Adipocyte (in vitro differentiated cells): Measurements from ENCODE around the gene ZNF202.

Source experiments
- DNase-seq: peaks from one replicate; pipeline ENCODE4 v3.0.0-alpha.2; 2015; ENCODE audit warnings: low read depth
- H3K27me3 ChIP-seq: replicated peaks from 2 replicates; pipeline ENCODE4 v1.7.0; 2013; ENCODE audit warnings: mild to moderate bottlenecking, low read length, moderate library complexity; ENCODE audit not compliant: control insufficient read depth, insufficient read depth
- H3K36me3 ChIP-seq: 2 replicates; pipeline ENCODE4 v1.7.0; 2013; ENCODE audit warnings: low read length, mild to moderate bottlenecking, moderate library complexity; ENCODE audit not compliant: control insufficient read depth, insufficient read depth, severe bottlenecking
- H3K4me1 ChIP-seq: 2 replicates; pipeline ENCODE4 v1.7.0; 2013; ENCODE audit warnings: mild to moderate bottlenecking, low read length, moderate library complexity; ENCODE audit not compliant: control insufficient read depth, insufficient read depth
- H3K4me3 ChIP-seq: 2 replicates; pipeline ENCODE4 v1.7.0; 2013; ENCODE audit warnings: mild to moderate bottlenecking, low read length, moderate library complexity
- H3K9ac ChIP-seq: 2 replicates; pipeline ENCODE4 v1.7.0; 2013; ENCODE audit warnings: mild to moderate bottlenecking, low read length, moderate library complexity
- H3K9me3 ChIP-seq: 2 replicates; pipeline ENCODE4 v1.7.0; 2013; ENCODE audit warnings: mild to moderate bottlenecking, low read length, moderate library complexity; ENCODE audit not compliant: control insufficient read depth

The ZNF202 gene

GRCh38 chr11:123741159-123742030, at the start of gene ZNF202:
TSS of gene ZNF202 (minus strand) at chr11:123741660. CDS start at chr11:123730888, 10,772 bp downstream.
- Histone ChIP-seq H3K36me3 (peaks cover 13% of the 10 kb centered on the region), H3K27me3 (no peaks in the 10 kb centered on the region), H3K4me1 (peaks cover 14% of the 10 kb centered on the region), H3K9ac (peak within 1 kb of the TSS; percentile 94), H3K9me3 (no peaks in the 10 kb centered on the region), H3K4me3 (peak within 1 kb of the TSS; percentile 98)
- peak; percentile 97 for DNase-seq

- H3K4me3 ChIP-seq: no peak overlapping the region
- H3K9ac ChIP-seq: no peak overlapping the region
- no peaks in the 10 kb centered on the region for H3K36me3 ChIP-seq
- no peaks in the 10 kb centered on the region for H3K27me3 ChIP-seq
- H3K4me1 ChIP-seq: no peaks in the 10 kb centered on the region
- DNase-seq: no peak
- peaks cover 3% of the 10 kb centered on the region for H3K9me3 ChIP-seq
Observed at GRCh38 chr11:123783536-123783935, 42.1 kb upstream of the ZNF202 start.

GRCh38 chr11:123778511-123778910, 37.1 kb upstream of the ZNF202 start:
- H3K27me3 ChIP-seq: no peaks in the 10 kb centered on the region
- no peaks in the 10 kb centered on the region for H3K9me3 ChIP-seq
- H3K4me3 ChIP-seq: no peak overlapping the region
- no peak overlapping the region for H3K9ac ChIP-seq
- H3K36me3 ChIP-seq: no peaks in the 10 kb centered on the region
- H3K4me1 ChIP-seq: no peaks in the 10 kb centered on the region
- DNase-seq: no peak

DNA sequence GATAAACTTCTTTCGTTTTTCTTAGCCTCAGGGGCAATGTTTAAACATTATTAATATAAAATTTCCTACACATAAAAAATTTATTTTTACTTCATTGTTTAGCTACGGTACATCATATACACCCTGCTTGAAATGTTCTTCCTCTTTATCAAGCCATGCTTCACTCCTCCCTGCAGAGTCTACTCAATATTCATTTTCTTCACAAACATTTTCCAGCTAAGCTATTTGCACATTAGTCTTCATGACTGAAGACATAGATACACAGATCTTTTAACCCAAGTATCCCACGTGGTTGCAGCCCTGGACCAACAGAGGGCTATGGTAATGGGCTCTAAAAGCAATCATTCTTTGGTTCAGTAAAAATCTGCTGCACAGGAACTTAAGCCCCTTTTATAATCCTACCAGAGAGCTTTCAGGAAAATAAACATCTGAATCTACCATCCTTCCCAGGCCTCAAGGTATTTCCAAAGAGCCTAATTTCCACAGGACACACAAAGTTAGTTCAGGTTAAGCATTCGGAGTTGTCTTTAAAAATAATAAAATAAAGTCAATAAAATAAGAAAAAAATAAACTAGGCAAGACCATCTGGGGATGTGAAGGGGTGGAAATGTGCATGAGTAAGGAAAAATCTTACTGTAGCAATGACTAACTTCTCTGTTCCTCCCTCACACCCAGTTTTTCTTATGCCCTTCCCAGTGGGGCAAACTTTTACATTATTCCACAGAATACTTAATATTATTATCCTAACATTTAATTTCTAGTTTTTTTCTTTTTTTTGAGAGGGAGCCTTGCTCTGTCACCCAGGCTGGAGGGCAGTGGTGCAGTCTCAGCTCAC, 34.5 kb upstream of the ZNF202 start:
- no peak for DNase-seq
- H3K4me1 ChIP-seq: no peaks in the 10 kb centered on the region
- no peak overlapping the region for H3K9ac ChIP-seq
- no peaks in the 10 kb centered on the region for H3K27me3 ChIP-seq
- H3K4me3 ChIP-seq: no peak overlapping the region
- no peaks in the 10 kb centered on the region for H3K9me3 ChIP-seq
- H3K36me3 ChIP-seq: no peaks in the 10 kb centered on the region

DNA sequence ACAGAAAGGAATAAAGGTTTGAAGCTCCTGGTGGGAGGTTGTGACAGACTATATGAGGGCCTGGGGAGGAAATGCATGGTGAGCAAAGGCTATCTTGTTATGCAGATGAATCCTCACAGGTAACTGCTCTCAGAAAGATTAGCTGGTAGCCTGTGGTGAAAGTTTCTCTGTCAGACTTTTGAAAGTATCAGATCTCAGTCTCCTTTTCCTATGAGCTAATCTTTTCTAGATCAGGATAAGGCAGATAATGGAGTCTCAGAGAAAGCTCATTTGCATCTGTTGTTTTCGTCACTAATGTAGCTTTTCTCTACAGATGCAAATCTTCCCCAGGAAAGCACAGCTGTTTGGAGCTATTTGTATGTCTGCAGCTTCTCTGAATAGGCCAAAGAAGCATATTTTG, 33.8 kb upstream of the ZNF202 start:
- DNase-seq: no peak
- H3K9ac ChIP-seq: no peak overlapping the region
- H3K27me3 ChIP-seq: no peaks in the 10 kb centered on the region
- no peaks in the 10 kb centered on the region for H3K9me3 ChIP-seq
- H3K4me3 ChIP-seq: no peak overlapping the region
- H3K4me1 ChIP-seq: no peaks in the 10 kb centered on the region
- H3K36me3 ChIP-seq: no peaks in the 10 kb centered on the region

DNA sequence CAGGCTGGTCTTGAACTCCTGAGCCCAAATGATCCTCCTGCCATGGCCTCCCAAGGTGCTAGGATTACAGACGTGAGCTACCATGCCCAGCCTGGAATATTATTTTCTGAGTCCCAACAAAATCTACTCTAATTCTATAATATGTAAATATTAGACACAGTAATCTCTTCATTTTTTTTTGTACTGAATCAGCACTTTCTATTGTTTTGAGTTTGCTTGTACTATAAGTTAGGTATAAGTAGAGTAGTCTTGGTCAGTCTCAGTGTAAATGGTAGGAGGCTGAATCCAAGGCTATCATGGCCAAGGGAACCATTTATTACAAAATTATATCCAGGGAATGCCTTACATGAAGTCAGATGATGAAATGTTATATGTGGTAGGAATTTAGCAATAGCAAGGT, 32.5 kb upstream of the ZNF202 start:
- no peaks in the 10 kb centered on the region for H3K36me3 ChIP-seq
- H3K9me3 ChIP-seq: no peaks in the 10 kb centered on the region
- no peaks in the 10 kb centered on the region for H3K27me3 ChIP-seq
- no peak overlapping the region for H3K4me3 ChIP-seq
- no peak overlapping the region for H3K9ac ChIP-seq
- no peak for DNase-seq
- no peaks in the 10 kb centered on the region for H3K4me1 ChIP-seq

GRCh38 chr11:123773026-123773425, 31.6 kb upstream of the ZNF202 start:
- Histone ChIP-seq H3K36me3 (no peaks in the 10 kb centered on the region), H3K9me3 (no peaks in the 10 kb centered on the region), H3K27me3 (no peaks in the 10 kb centered on the region), H3K4me3 (no peak overlapping the region), H3K9ac (no peak overlapping the region), H3K4me1 (no peaks in the 10 kb centered on the region)
- no peak for DNase-seq

DNA sequence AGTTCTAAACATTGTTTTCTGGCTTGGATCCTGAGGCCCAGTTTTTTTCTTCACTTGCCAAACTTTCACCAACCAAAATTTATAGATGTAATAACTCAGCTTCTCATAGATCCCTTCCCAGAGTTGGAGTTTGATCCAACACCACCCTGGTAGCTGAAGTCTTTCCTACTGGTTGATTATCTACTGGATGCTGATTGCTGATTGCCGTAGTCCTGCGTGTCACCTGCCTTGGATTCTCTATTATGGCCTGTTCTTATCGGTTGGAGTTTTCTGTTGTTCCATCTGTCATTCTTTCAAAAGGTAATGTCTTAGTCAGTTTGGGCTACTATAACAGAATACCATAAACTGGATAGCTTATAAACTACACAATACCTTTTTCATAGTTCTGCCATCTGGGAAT, 30.2 kb upstream of the ZNF202 start:
- no peaks in the 10 kb centered on the region for H3K36me3 ChIP-seq
- H3K9me3 ChIP-seq: no peaks in the 10 kb centered on the region

GRCh38 chr11:123770712-123771111, 29.3 kb upstream of the ZNF202 start:
- no peak overlapping the region for H3K4me3 ChIP-seq
- H3K9me3 ChIP-seq: no peaks in the 10 kb centered on the region
- no peak overlapping the region for H3K9ac ChIP-seq
- no peaks in the 10 kb centered on the region for H3K27me3 ChIP-seq
- H3K36me3 ChIP-seq: no peaks in the 10 kb centered on the region
- no peaks in the 10 kb centered on the region for H3K4me1 ChIP-seq
- DNase-seq: no peak

More for the DNA sequence above, 30.2 kb upstream of the ZNF202 start:
- no peak overlapping the region for H3K4me3 ChIP-seq
- no peak overlapping the region for H3K9ac ChIP-seq
- no peaks in the 10 kb centered on the region for H3K27me3 ChIP-seq
- no peak for DNase-seq
- H3K4me1 ChIP-seq: no peaks in the 10 kb centered on the region

GRCh38 chr11:123765601-123766000, 24.1 kb upstream of the ZNF202 start:
- no peak overlapping the region for H3K9ac ChIP-seq
- H3K4me1 ChIP-seq: no peaks in the 10 kb centered on the region
- no peaks in the 10 kb centered on the region for H3K27me3 ChIP-seq
- no peak for DNase-seq
- H3K9me3 ChIP-seq: peaks cover 15% of the 10 kb centered on the region
- no peak overlapping the region for H3K4me3 ChIP-seq
- H3K36me3 ChIP-seq: no peaks in the 10 kb centered on the region

- H3K4me3 ChIP-seq: no peak overlapping the region
- no peak overlapping the region for H3K9ac ChIP-seq
- H3K27me3 ChIP-seq: no peaks in the 10 kb centered on the region
- H3K9me3 ChIP-seq: peaks cover 15% of the 10 kb centered on the region
- no peaks in the 10 kb centered on the region for H3K4me1 ChIP-seq
- DNase-seq: no peak
- no peaks in the 10 kb centered on the region for H3K36me3 ChIP-seq
Observed at GRCh38 chr11:123762422-123762821, 21.0 kb upstream of the ZNF202 start.
